ENCODE results near the gene ARID1A.

GRCh38 chr1:26664802-26665201 lies 31.0 kb upstream of the ARID1A start:
- TF ChIP-seq EZH2 (IDR thresholded peaks at IDR 0.05; ENCODE audit: insufficient read depth, poor library complexity, severe bottlenecking) (no peak), EZH2phosphoT487 (IDR thresholded peaks at IDR 0.05; ENCODE audit: insufficient read depth, low read depth) (no peak)
